Endothelial cell of umbilical vein (primary cell): ENCODE data around the gene RAB1B. TPM values are rescaled to one million over a fixed set of nuclear protein-coding genes. Genes with fewer than 3 reads are reported as not detected.

Source experiments
- BruUV-seq: library from RNA; stranded (reverse); fragments of 400-500 nt; replicated peaks from 2 replicates; lab custom pipeline; 2021; lab: Mats Ljungman, UMichigan
- CTCF ChIA-PET: fragments of 300-600, 350-600 bp; sonication (Branson Sonifier 250); formaldehyde crosslinking; loops from one replicate; lab custom pipeline; 2021; ENCODE audit warnings: antibody characterized with exemption, inconsistent platforms; lab: Charles Lee
- POLR2A ChIA-PET: fragments of 300-600, 350-600 bp; sonication (Branson Sonifier 250); formaldehyde crosslinking; loops from one replicate; lab custom pipeline; 2021; ENCODE audit warnings: antibody characterized with exemption, inconsistent platforms; lab: Charles Lee
- DNase-seq: peaks from one replicate; pipeline ENCODE4 v3.0.0-alpha.2; 2011; ENCODE audit warnings: low read depth, low spot score
- FAIRE-seq: peaks from 2 replicates; lab custom pipeline; 2011; peaks lifted over from hg19 to GRCh38; lab: Jason Lieb, UNC
- H2AFZ ChIP-seq: 2 replicates; pipeline ENCODE4 v1.6.0; 2012; ENCODE audit warnings: low read depth, low read length, control low read depth, inconsistent platforms
- H3K27ac ChIP-seq: 2 replicates; pipeline ENCODE4 v1.5.1; 2011; ENCODE audit warnings: low read depth, mild to moderate bottlenecking, control low read depth, low read length, moderate library complexity; ENCODE audit not compliant: insufficient read depth
- H3K27me3 ChIP-seq, 2 experiments: 2 replicates each; pipeline versions ENCODE4 v1.6.0 to v1.6.1; 2011; ENCODE audit warnings: low read length in 2 of 2, mixed read lengths in 1 of 2; ENCODE audit not compliant: control insufficient read depth in 2 of 2, insufficient read depth in 2 of 2
- H3K36me3 ChIP-seq, 2 experiments: 2 replicates in 1 of 2; 3 replicates in 1 of 2; pipeline ENCODE4 v1.5.1; 2011; ENCODE audit warnings: low read length in 2 of 2, mild to moderate bottlenecking in 1 of 2, moderate library complexity in 1 of 2; ENCODE audit not compliant: control insufficient read depth in 2 of 2, insufficient read depth in 2 of 2; ENCODE audit errors: extremely low read depth in 1 of 2
- H3K4me1 ChIP-seq: 3 replicates; pipeline ENCODE4 v1.5.1; 2011; ENCODE audit warnings: mild to moderate bottlenecking, low read length; ENCODE audit not compliant: control insufficient read depth, insufficient read depth; ENCODE audit errors: extremely low read depth
- H3K4me2 ChIP-seq: 2 replicates; pipeline ENCODE4 v1.6.1; 2011; ENCODE audit warnings: low read length, control low read depth, mixed read lengths; ENCODE audit not compliant: insufficient read depth
- H3K4me3 ChIP-seq, 3 experiments: fragments of 200-600 bp in 1 of 3; sonication (generic), shearing (Covaris generic) in 1 of 3; replicated peaks in 1 of 3; 2 replicates each; pipeline ENCODE4 v1.5.1; 2011 to 2016; ENCODE audit warnings: control low read depth in 3 of 3, low read length in 3 of 3, mild to moderate bottlenecking in 2 of 3, inconsistent platforms in 1 of 3, low read depth in 1 of 3, moderate library complexity in 1 of 3; ENCODE audit not compliant: insufficient read depth in 1 of 3
- H3K79me2 ChIP-seq: 2 replicates; pipeline ENCODE4 v1.6.0; 2012; ENCODE audit warnings: low read length, inconsistent platforms; ENCODE audit not compliant: control insufficient read depth, insufficient read depth
- H3K9ac ChIP-seq: replicated peaks from 2 replicates; pipeline ENCODE3; 2011; ENCODE audit warnings: low read length, control low read depth; ENCODE audit not compliant: insufficient read depth; ENCODE audit errors: extremely low read depth
- H3K9me1 ChIP-seq: replicated peaks from 3 replicates; pipeline ENCODE4 v1.6.0; 2011; ENCODE audit warnings: mild to moderate bottlenecking, low read length; ENCODE audit not compliant: control insufficient read depth, insufficient read depth; ENCODE audit errors: extremely low read depth
- H3K9me3 ChIP-seq: replicated peaks from 2 replicates; pipeline ENCODE4 v1.5.1; 2012; ENCODE audit warnings: low read length, inconsistent platforms; ENCODE audit not compliant: control insufficient read depth, insufficient read depth
- H4K20me1 ChIP-seq: replicated peaks from 2 replicates; pipeline ENCODE3; 2011; ENCODE audit warnings: mild to moderate bottlenecking, low read length; ENCODE audit not compliant: control insufficient read depth, insufficient read depth; ENCODE audit errors: extremely low read depth
- CTCF ChIP-seq, 2 donors: IDR thresholded peaks; 1 replicate in 1 of 2; 2 replicates in 1 of 2; pipeline ENCODE4 v1.5.1; 2011; ENCODE audit warnings: low read length in 2 of 2, mild to moderate bottlenecking in 2 of 2, moderate library complexity in 2 of 2, control low read depth in 1 of 2, inconsistent platforms in 1 of 2, low read depth in 1 of 2; ENCODE audit not compliant: insufficient read depth in 1 of 2; ENCODE audit errors: extremely low read depth in 1 of 2
- EZH2 ChIP-seq: IDR thresholded peaks from 2 replicates; pipeline ENCODE4 v1.6.1; 2012; ENCODE audit warnings: borderline replicate concordance, low read depth, mild to moderate bottlenecking, moderate library complexity, low read length, inconsistent platforms; ENCODE audit not compliant: severe bottlenecking
- FOS ChIP-seq: IDR thresholded peaks from 2 replicates; pipeline ENCODE4 v1.6.1; 2011; ENCODE audit warnings: mild to moderate bottlenecking, low read length, moderate library complexity, borderline replicate concordance; ENCODE audit not compliant: insufficient read depth
- GATA2 ChIP-seq: IDR thresholded peaks from 2 replicates; pipeline ENCODE4 v1.7.0; 2011; ENCODE audit warnings: low read depth, mild to moderate bottlenecking, moderate library complexity, mixed read lengths, low read length; ENCODE audit not compliant: insufficient read length, insufficient read depth
- JUN ChIP-seq: IDR thresholded peaks from 2 replicates; pipeline ENCODE4 v1.6.1; 2011; ENCODE audit warnings: borderline replicate concordance, low read depth; ENCODE audit not compliant: insufficient read length, insufficient read depth
- MAX ChIP-seq: IDR thresholded peaks from 2 replicates; pipeline ENCODE4 v1.6.1; 2011; ENCODE audit not compliant: insufficient read depth, insufficient read length
- MYC ChIP-seq: IDR thresholded peaks from one replicate; pipeline ENCODE4 v1.6.1; 2011; ENCODE audit warnings: mild to moderate bottlenecking, low read depth, low read length
- POLR2A ChIP-seq: IDR thresholded peaks from 2 replicates; pipeline ENCODE4 v1.6.1; 2012; ENCODE audit warnings: low read depth, mild to moderate bottlenecking, control low read depth, low read length
- POLR2AphosphoS5 ChIP-seq: IDR thresholded peaks from 2 replicates; pipeline ENCODE4 v1.6.1; 2012; ENCODE audit warnings: low read depth, mild to moderate bottlenecking, control low read depth, low read length, moderate library complexity; ENCODE audit not compliant: insufficient read depth
- dilution Hi-C: fragments of 300-500 bp; cut with MboI; formaldehyde crosslinking; loops from one replicate; pipeline ENCODE4 v1.15.0; 2019; ENCODE audit warnings: low sequenced_read_pairs; ENCODE audit not compliant: extremely low pct_ligation_motif_present
- intact Hi-C: fragments of 100-400 bp; cut with micrococcal nuclease; formaldehyde crosslinking; loops from one replicate; pipeline ENCODE4 v1.10.0; 2022
- polyA plus RNA-seq, 4 experiments: library from polyadenylated mRNA; depleted of rRNA in 3 of 4; stranded (reverse) in 3 of 4; unstranded in 1 of 4; fragments of >200 nt; gene quantifications; 2 replicates each; pipeline versions ENCODE4 v1.2.1 to v1.2.3, GENCODE V29; 2011 to 2012; ENCODE audit warnings: missing spikeins in 1 of 4
- total RNA-seq: library from RNA; stranded (reverse); gene quantifications from 2 replicates; pipeline ENCODE4 v1.2.3, GENCODE V29; 2021

Gene RAB1B
- total and polyA plus RNA-seq, 2 donors (not counting 3 experiments of a cell fraction or from before 2014, with no cell fraction given), result 171 to 383 TPM

- no peak overlapping the region for H2AFZ ChIP-seq
- DNase-seq, result no peak
- no peak overlapping the region for H3K4me3 ChIP-seq
- no peak overlapping the region for H3K9ac ChIP-seq
- BruUV-seq, result no TSS peak
- dilution Hi-C loops (no loop called here), intact Hi-C loops (no loop called here)
- no peaks in the 10 kb centered on the region for H3K4me1 ChIP-seq
- H3K9me3 ChIP-seq, result no peaks in the 10 kb centered on the region
- H3K4me2 ChIP-seq, result no peak overlapping the region
- POLR2A ChIA-PET, result no interaction called here
- FAIRE-seq, result no peak
- no peaks in the 10 kb centered on the region for H3K79me2 ChIP-seq
- H3K9me1 ChIP-seq, result no peaks in the 10 kb centered on the region
- H3K36me3 ChIP-seq, result peaks cover 0 to 61% of the 10 kb centered on the region in 2 experiments
- H3K27me3 ChIP-seq, result no peaks in the 10 kb centered on the region
- H4K20me1 ChIP-seq, result no peaks in the 10 kb centered on the region
- no peak overlapping the region for H3K27ac ChIP-seq
- CTCF ChIA-PET, result interaction anchor here (1.4 to 4.5 kb wide), 3 partner anchors 13 to 23 kb away, joined by 3 to 25 read pairs (median 4); no protein-coding TSS in a partner anchor
- TF ChIP-seq EZH2, result no peak
- TF ChIP-seq GATA2, result no peak
- no peak for TF ChIP-seq JUN
- TF ChIP-seq POLR2A, result no peak
- no peak for TF ChIP-seq CTCF (IDR thresholded peaks at IDR 0.05; ENCODE audit: extremely low read depth in 1 of 2, insufficient read depth in 1 of 2, low read depth in 1 of 2, low read length in 2 of 2)
- TF ChIP-seq MYC, result no peak
- TF ChIP-seq MAX, result no peak
- no peak for TF ChIP-seq FOS
- no peak for TF ChIP-seq POLR2AphosphoS5
Observed at GRCh38 chr11:66235141-66235540, 33.3 kb upstream of the RAB1B start.
